AG09319 (cell line): ENCODE results near the gene MAFF.
A peak's percentile ranks its signal among the peaks of the same experiment; 100 is the strongest.
"Not testable (repeated sequence)": the region's sequence is repeated elsewhere in the genome, so short reads cannot be mapped to it uniquely, and the experiment has no call there.

ENCODE experiments used
- DNase-seq: peaks from one replicate; pipeline ENCODE4 v3.0.0-alpha.2; 2010; ENCODE audit warnings: low read depth; ENCODE audit errors: extremely low read depth
- CTCF ChIP-seq: IDR thresholded peaks from 2 replicates; pipeline ENCODE4 v1.5.1; 2011; ENCODE audit warnings: low read depth, mild to moderate bottlenecking, inconsistent platforms, low read length, moderate library complexity

The MAFF gene

DNA sequence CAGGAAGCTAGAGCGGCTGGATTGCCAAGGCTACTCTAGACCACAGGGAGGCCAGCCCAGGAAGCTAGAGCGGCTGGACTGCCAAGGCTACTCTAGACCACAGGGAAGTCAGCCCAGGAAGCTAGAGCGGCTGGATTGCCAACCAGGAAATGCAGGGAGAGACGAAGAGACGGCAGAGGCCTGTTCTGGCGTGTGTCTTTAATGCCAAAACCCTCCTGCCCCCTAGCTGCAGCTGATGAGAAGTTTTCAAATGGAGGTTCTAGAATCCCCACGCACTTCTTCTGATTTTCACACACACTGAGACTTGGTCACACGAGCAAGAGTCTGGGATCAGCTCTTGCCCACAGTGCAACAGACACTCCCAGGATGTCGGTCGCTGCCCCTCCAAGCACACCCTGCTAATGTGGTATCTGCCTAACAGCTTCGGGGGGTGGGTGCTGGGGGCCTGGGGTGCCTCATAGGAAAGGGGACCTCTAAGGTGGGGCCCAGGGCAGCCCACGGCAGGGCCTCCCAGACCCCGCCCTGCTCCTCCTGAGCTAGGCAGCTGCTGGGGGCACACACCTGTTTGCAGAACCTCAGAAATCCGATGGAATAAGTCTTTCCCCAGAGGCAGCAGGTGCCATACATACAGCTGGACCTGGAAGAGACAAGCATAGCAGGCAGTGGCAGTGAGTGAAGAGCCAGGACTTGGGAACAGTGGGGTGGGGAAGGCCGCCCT, 28.5 kb downstream of the MAFF start:
- peak; percentile 22 for TF ChIP-seq CTCF
- no peak for DNase-seq

DNA sequence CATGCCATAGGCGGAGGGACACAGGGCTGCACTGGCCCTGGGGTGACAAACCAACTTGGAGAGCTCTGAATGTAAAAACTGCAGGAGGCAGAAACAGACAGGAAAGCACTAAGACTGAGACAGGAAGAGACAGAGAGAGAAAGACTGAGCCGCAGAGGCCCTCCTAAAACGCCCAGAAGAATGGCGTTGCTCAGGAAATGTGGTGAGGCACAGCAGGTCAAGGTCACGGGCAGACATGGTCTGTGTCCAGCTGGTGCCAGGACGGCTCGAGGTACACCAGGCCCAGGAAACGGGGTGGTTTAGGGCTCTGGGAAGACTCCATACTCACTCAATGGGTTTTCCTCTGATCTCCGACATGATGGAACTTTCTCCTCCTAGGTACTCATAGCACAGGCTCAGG, 29.1 kb downstream of the MAFF start:
- no peak for TF ChIP-seq CTCF
- DNase-seq, result no peak

- DNase-seq, result no peak
- no peak for TF ChIP-seq CTCF
Measured at GRCh38 chr22:38232196-38232595, 30.4 kb downstream of the MAFF start.

GRCh38 chr22:38233427-38233826, 31.6 kb downstream of the MAFF start:
- TF ChIP-seq CTCF, result no peak

GRCh38 chr22:38233856-38234255, 32.1 kb downstream of the MAFF start:
- not testable (repeated sequence) for DNase-seq

More at GRCh38 chr22:38233427-38233826, 31.6 kb downstream of the MAFF start:
- DNase-seq, result no peak

DNA sequence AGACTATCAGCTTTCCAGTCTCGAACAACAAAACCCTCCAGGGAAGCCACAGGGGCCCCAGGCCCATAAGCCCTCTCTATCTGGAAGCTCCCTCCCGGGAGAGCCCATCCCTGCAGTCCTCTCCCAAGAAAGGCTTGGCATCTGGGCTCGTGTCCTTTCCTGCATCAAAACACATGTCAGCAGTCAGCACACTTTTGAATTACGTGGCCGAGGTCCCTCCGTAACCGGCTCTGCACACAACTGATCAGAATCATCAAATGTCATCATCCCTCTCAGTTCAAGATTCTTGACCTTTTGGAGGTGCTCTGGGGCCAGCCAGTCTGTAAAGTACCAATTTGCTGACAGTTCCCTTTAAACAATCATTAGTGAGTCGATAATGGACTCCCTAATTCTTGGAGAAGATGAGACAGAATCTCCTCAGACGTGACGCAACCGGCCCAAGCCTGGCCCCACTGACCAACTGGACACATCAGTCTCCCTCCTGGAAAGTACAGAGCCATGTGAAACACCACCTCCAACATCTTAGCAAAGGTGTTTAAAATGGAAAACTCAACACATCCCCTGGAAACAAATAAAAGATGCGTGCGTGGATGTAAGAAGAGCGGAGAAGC, 33.6 kb downstream of the MAFF start:
- TF ChIP-seq CTCF, result no peak
- no peak for DNase-seq

DNA sequence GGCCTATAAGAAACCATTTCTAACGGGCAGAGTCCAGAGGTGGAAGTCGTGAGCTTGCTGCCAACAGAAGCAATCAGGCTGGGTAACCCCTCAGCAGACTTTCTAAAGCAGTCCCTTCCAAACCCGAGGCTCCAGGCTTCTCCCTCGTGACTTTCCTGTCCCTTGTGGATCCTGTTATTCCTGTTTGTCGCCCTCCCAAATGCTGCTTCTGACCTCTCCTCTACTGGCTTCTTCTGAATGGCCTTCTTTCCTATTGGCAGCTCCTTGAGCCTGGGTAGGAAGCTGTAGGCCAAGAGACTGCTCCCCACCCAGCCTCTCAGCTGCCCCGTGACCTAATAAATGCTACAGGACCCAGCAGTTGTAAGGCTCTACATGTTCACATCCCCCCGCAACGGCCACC, 35.0 kb downstream of the MAFF start:
- TF ChIP-seq CTCF, result no peak
- no peak for DNase-seq

- DNase-seq, result no peak
- TF ChIP-seq CTCF, result no peak
Measured at GRCh38 chr22:38238519-38239071, 36.8 kb downstream of the MAFF start.
